ENCODE data around the gene TRPV5. TPM values are rescaled to one million over a fixed set of nuclear protein-coding genes. Genes with fewer than 3 reads are reported as not detected.
"Not testable (repeated sequence)": the region's sequence is repeated elsewhere in the genome, so short reads cannot be mapped to it uniquely, and the experiment has no call there.

The TRPV5 gene
- not detected for polyA plus RNA-seq (2013)

DNA sequence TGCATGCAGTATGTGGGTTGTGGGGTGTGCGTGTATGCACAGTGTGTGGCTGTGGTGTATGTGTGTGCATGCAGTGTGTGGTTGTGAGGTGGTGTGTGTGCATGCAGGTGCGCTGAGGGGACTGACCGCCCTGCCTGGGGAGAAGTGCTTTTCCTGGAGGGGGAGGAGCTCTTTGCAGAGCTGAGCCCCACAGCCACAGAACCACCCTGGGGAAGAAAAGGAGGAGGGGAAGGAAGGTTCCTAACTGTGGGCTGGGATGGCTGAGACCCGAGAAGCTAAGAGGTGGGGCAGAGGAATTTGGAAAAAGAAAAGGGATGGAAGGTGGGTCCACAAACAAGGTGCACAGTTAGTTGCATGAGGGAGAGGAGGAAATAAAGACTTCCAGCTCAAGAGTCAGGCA is at the start of gene TRPV5:
TRPV5 (minus strand) TSS at position 123 of the 400 bp plus-strand sequence. CDS start 287 bp downstream, outside the sequence.
- no peak within 1 kb of the TSS for H3K27ac ChIP-seq (ENCODE audit: insufficient read depth in 1 of 2, low read depth in 1 of 2, low read length in 2 of 2, poor library complexity in 1 of 2, severe bottlenecking in 2 of 2)
- H3K4me3 ChIP-seq (ENCODE audit: control insufficient read depth in 1 of 7, extremely low read depth in 1 of 7, insufficient read depth in 4 of 7, low read depth in 2 of 7, low read length in 6 of 7) = no peak within 1 kb of the TSS
- ChIA-PET POLR2A (no interaction called here), CTCF (interaction anchor here (2.2 kb wide), 1 partner anchor 24 kb away, joined by 6 read pairs; no protein-coding TSS in a partner anchor)
- H3K27me3 ChIP-seq (replicated peaks in 2 of 5; ENCODE audit: control insufficient read depth in 4 of 5, insufficient read depth in 5 of 5, low read length in 4 of 5) = peaks cover 0 to 2% (median 0%) of the 10 kb centered on the region in 5 experiments
- no peaks in the 10 kb centered on the region for H3K9me3 ChIP-seq (ENCODE audit: control extremely low read depth in 1 of 5, control insufficient read depth in 4 of 5, insufficient read depth in 2 of 5, low read depth in 1 of 5, low read length in 4 of 5)
- peaks cover 0 to 2% (median 0%) of the 10 kb centered on the region in 4 experiments for H3K4me1 ChIP-seq (ENCODE audit: control extremely low read depth in 1 of 4, control insufficient read depth in 4 of 4, insufficient read depth in 4 of 4, low read length in 3 of 4)
- H3K36me3 ChIP-seq (ENCODE audit: control insufficient read depth in 4 of 4, insufficient read depth in 4 of 4, low read length in 3 of 4) = no peaks in the 10 kb centered on the region
- WGBS (ENCODE audit: insufficient coverage) = 82% methylated on average over 3 of the region's 4 CpGs
- DNase-seq = no peak

DNA sequence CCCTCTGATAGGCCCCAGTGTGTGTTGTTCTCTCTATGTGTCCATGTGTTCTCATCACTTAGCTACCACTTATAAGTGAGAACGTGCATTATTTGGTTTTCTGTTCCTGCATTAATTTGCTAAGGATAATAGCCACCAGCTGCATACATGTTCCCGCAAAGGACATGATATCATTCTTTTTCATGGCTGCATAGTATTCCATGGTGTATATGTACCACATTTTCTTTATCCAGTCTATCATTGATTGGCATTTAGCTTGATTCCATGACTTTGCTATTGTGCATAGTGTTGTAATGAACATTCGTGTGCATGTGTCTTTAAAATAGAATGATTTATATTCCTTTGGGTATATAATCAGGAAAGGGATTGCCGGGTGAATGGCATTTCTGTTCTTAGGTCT is 44.9 kb upstream of the TRPV5 start:
- DNase-seq; H3K4me3 ChIP-seq (ENCODE audit: control insufficient read depth in 1 of 7, extremely low read depth in 1 of 7, insufficient read depth in 4 of 7, low read depth in 2 of 7, low read length in 6 of 7); H3K36me3 ChIP-seq (ENCODE audit: control insufficient read depth in 4 of 4, insufficient read depth in 4 of 4, low read length in 3 of 4); H3K27ac ChIP-seq (ENCODE audit: insufficient read depth in 1 of 2, low read depth in 1 of 2, low read length in 2 of 2, poor library complexity in 1 of 2, severe bottlenecking in 2 of 2); H3K27me3 ChIP-seq (replicated peaks in 2 of 5; ENCODE audit: control insufficient read depth in 4 of 5, insufficient read depth in 5 of 5, low read length in 4 of 5); H3K4me1 ChIP-seq (ENCODE audit: control extremely low read depth in 1 of 4, control insufficient read depth in 4 of 4, insufficient read depth in 4 of 4, low read length in 3 of 4); POLR2A ChIA-PET: not testable (repeated sequence)
- peaks cover 0 to 15% (median 1%) of the 10 kb centered on the region in 5 experiments for H3K9me3 ChIP-seq (ENCODE audit: control extremely low read depth in 1 of 5, control insufficient read depth in 4 of 5, insufficient read depth in 2 of 5, low read depth in 1 of 5, low read length in 4 of 5)
- CTCF ChIA-PET = interaction anchor here (1.1 kb wide), 1 partner anchor 25 kb away, joined by 4 read pairs; no protein-coding TSS in a partner anchor
- WGBS (ENCODE audit: insufficient coverage) = no CpG with 5 or more reads among the region's 4 CpGs

DNA sequence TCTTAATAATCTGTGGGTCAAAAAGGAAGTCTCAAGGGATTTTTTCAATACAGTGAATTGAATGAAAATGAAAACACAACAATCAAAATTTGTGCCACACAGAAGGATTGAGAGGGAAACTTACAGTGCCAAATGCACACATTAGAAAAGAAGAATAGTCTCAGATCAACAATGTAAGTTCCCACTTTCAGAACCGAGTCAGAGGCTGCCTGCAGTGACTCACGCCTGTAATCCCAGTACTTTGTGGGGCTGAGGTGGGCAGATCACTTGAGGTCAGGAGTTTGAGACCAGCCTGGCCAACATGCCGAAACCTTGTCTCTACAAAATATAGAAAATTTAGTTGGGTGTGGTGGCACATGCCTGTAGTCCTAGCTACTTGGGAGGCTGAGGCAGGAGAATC is 41.1 kb upstream of the TRPV5 start:
- ChIA-PET CTCF (no interaction called here), POLR2A (no interaction called here)
- WGBS (ENCODE audit: insufficient coverage) = 100% methylated on average over 3 of the region's 3 CpGs
- no peak for DNase-seq
- H3K9me3 ChIP-seq (ENCODE audit: control extremely low read depth in 1 of 5, control insufficient read depth in 4 of 5, insufficient read depth in 2 of 5, low read depth in 1 of 5, low read length in 4 of 5) = peaks cover 0 to 5% (median 1%) of the 10 kb centered on the region in 5 experiments
- no peaks in the 10 kb centered on the region for H3K36me3 ChIP-seq (ENCODE audit: control insufficient read depth in 4 of 4, insufficient read depth in 4 of 4, low read length in 3 of 4)
- H3K4me3 ChIP-seq (ENCODE audit: control insufficient read depth in 1 of 7, extremely low read depth in 1 of 7, insufficient read depth in 4 of 7, low read depth in 2 of 7, low read length in 6 of 7) = no peak overlapping the region
- no peak overlapping the region for H3K27ac ChIP-seq (ENCODE audit: insufficient read depth in 1 of 2, low read depth in 1 of 2, low read length in 2 of 2, poor library complexity in 1 of 2, severe bottlenecking in 2 of 2)
- H3K27me3 ChIP-seq (replicated peaks in 2 of 5; ENCODE audit: control insufficient read depth in 4 of 5, insufficient read depth in 5 of 5, low read length in 4 of 5) = no peaks in the 10 kb centered on the region
- no peaks in the 10 kb centered on the region for H3K4me1 ChIP-seq (ENCODE audit: control extremely low read depth in 1 of 4, control insufficient read depth in 4 of 4, insufficient read depth in 4 of 4, low read length in 3 of 4)

DNA sequence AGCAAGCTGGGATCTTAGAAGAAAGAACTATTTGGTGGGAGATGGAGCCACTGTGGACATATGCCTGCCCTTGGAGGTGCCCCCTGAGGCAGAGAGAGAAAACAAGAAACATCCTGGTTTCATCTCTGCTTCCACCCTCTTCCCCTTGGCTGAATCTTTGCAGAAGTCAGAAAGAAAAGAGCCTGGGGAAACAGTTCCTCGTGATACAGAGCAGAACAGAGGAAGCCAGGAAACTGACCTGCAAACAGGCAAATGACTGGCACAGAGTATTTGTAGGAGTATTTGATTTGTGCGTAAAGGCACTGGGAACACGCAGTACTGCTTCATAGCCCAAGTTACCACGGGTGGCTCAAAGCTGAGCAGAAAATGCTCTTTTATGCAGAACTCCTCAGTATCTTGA is 35.6 kb upstream of the TRPV5 start:
- Histone ChIP-seq H3K27ac (ENCODE audit: insufficient read depth in 1 of 2, low read depth in 1 of 2, low read length in 2 of 2, poor library complexity in 1 of 2, severe bottlenecking in 2 of 2) (no peak overlapping the region), H3K9me3 (ENCODE audit: control extremely low read depth in 1 of 5, control insufficient read depth in 4 of 5, insufficient read depth in 2 of 5, low read depth in 1 of 5, low read length in 4 of 5) (no peaks in the 10 kb centered on the region), H3K27me3 (replicated peaks in 2 of 5; ENCODE audit: control insufficient read depth in 4 of 5, insufficient read depth in 5 of 5, low read length in 4 of 5) (peaks cover 0 to 3% (median 0%) of the 10 kb centered on the region in 5 experiments), H3K36me3 (ENCODE audit: control insufficient read depth in 4 of 4, insufficient read depth in 4 of 4, low read length in 3 of 4) (no peaks in the 10 kb centered on the region), H3K4me1 (ENCODE audit: control extremely low read depth in 1 of 4, control insufficient read depth in 4 of 4, insufficient read depth in 4 of 4, low read length in 3 of 4) (no peaks in the 10 kb centered on the region), H3K4me3 (ENCODE audit: control insufficient read depth in 1 of 7, extremely low read depth in 1 of 7, insufficient read depth in 4 of 7, low read depth in 2 of 7, low read length in 6 of 7) (no peak overlapping the region)
- ChIA-PET CTCF (interaction anchor here (1.1 kb wide), 1 partner anchor 9 kb away, joined by 4 read pairs; no protein-coding TSS in a partner anchor), POLR2A (no interaction called here)
- DNase-seq = peak in 1 of 3 donors; percentile 2
- WGBS (ENCODE audit: insufficient coverage) = 0% methylated on average over 2 of the region's 4 CpGs

DNA sequence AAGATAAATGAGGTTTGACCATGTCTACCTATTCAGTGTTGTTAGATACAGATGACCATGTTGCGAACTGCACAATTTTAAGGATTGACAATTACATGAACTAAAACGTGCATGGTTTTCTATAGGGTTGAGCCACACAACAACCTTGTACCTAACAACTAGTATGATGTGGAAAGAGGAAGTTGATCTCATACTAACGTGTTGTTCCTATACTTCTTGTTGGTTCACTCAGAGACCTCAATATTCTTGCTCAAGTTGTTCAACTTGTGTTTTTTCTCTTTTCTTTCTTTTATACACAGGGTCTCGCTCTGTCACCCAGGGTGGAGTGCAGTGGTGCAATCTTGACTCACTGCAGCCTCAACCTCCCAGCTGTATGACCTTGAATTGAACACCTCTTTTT is 34.7 kb upstream of the TRPV5 start:
- 100% methylated on average over 1 of the region's 4 CpGs for WGBS (ENCODE audit: insufficient coverage)
- DNase-seq = peak in 2 of 3 donors; percentile 28 to 44
- CTCF ChIA-PET = no interaction called here

DNA sequence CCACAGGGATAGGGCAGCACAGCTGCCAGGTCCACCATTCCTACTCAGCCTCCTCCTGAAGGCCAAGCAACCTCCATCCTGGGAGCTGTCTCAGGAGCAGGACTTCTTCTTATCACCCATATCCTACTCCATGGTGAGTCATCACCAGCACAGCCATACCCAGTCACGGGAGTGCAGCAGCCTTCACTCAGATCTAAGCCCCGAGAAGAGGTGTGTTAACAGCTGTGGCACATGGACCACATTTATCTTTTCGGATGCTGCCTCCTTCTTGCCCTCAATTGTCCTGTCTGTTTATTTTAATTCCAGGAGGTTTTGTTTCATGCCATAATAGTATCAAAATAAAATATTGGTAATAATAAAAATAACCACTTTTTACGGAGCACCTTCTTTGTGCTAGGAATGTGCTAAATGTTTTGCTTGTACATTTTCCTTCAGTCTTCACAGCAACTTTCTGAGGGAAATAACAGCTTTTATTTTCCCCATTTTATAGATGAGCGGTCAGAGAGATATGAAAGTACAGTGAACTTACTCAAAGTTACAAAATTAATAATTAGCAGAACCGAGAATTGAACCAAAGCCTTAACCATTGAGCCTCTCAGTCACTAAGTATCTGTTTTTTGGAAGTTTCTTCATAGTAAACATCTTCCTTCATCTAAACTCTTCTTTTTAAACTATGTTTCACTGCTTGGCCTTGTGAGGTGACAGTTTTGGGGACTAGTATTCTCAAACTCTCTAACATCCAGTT is 31.1 kb upstream of the TRPV5 start:
- no peak for DNase-seq
- no CpG with 5 or more reads among the region's 6 CpGs for WGBS (ENCODE audit: insufficient coverage)
- CTCF ChIA-PET = interaction anchor here (2.3 kb wide), 1 partner anchor 9 kb away, joined by 7 read pairs; no protein-coding TSS in a partner anchor

More for the DNA sequence above, 34.7 kb upstream of the TRPV5 start:
- H3K27ac ChIP-seq (ENCODE audit: insufficient read depth in 1 of 2, low read depth in 1 of 2, low read length in 2 of 2, poor library complexity in 1 of 2, severe bottlenecking in 2 of 2) = no peak overlapping the region
- no peaks in the 10 kb centered on the region for H3K9me3 ChIP-seq (ENCODE audit: control extremely low read depth in 1 of 5, control insufficient read depth in 4 of 5, insufficient read depth in 2 of 5, low read depth in 1 of 5, low read length in 4 of 5)
- H3K36me3 ChIP-seq (ENCODE audit: control insufficient read depth in 4 of 4, insufficient read depth in 4 of 4, low read length in 3 of 4) = no peaks in the 10 kb centered on the region
- POLR2A ChIA-PET = no interaction called here
- H3K4me1 ChIP-seq (ENCODE audit: control extremely low read depth in 1 of 4, control insufficient read depth in 4 of 4, insufficient read depth in 4 of 4, low read length in 3 of 4) = no peaks in the 10 kb centered on the region
- H3K4me3 ChIP-seq (ENCODE audit: control insufficient read depth in 1 of 7, extremely low read depth in 1 of 7, insufficient read depth in 4 of 7, low read depth in 2 of 7, low read length in 6 of 7) = no peak overlapping the region
- H3K27me3 ChIP-seq (replicated peaks in 2 of 5; ENCODE audit: control insufficient read depth in 4 of 5, insufficient read depth in 5 of 5, low read length in 4 of 5) = peaks cover 0 to 3% (median 0%) of the 10 kb centered on the region in 5 experiments

DNA sequence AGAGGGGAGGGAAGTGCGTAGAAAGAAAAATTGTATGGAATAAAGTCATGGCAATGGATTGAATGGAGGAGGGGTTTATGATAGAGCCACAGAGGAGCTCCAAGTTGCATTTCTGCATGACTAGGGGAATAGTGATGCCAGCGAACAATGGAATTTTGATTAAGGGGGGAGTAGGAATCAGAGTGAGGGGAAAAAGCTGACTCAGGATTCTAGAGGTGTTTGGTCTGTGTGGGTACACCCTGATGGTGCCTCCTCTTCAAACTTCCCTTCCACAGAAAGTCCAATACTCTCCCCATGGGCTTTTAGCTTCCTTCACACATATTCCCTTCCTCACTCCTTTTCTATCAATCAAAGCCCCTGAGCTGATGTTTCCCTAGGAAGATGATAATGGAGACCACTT is 30.4 kb upstream of the TRPV5 start:
- ChIA-PET CTCF (interaction anchor here (2.3 kb wide), 1 partner anchor 8 kb away, joined by 7 read pairs; no protein-coding TSS in a partner anchor), POLR2A (no interaction called here)
- peaks cover 0 to 3% (median 0%) of the 10 kb centered on the region in 5 experiments for H3K27me3 ChIP-seq (replicated peaks in 2 of 5; ENCODE audit: control insufficient read depth in 4 of 5, insufficient read depth in 5 of 5, low read length in 4 of 5)
- H3K9me3 ChIP-seq (ENCODE audit: control extremely low read depth in 1 of 5, control insufficient read depth in 4 of 5, insufficient read depth in 2 of 5, low read depth in 1 of 5, low read length in 4 of 5) = no peaks in the 10 kb centered on the region
- no peak overlapping the region for H3K27ac ChIP-seq (ENCODE audit: insufficient read depth in 1 of 2, low read depth in 1 of 2, low read length in 2 of 2, poor library complexity in 1 of 2, severe bottlenecking in 2 of 2)
- no peaks in the 10 kb centered on the region for H3K36me3 ChIP-seq (ENCODE audit: control insufficient read depth in 4 of 4, insufficient read depth in 4 of 4, low read length in 3 of 4)
- H3K4me1 ChIP-seq (ENCODE audit: control extremely low read depth in 1 of 4, control insufficient read depth in 4 of 4, insufficient read depth in 4 of 4, low read length in 3 of 4) = no peaks in the 10 kb centered on the region
- WGBS (ENCODE audit: insufficient coverage) = 100% methylated on average over 1 of the region's 2 CpGs
- H3K4me3 ChIP-seq (ENCODE audit: control insufficient read depth in 1 of 7, extremely low read depth in 1 of 7, insufficient read depth in 4 of 7, low read depth in 2 of 7, low read length in 6 of 7) = no peak overlapping the region
- DNase-seq = no peak

More for the DNA sequence above, 31.1 kb upstream of the TRPV5 start:
- POLR2A ChIA-PET = no interaction called here
- Histone ChIP-seq H3K4me3 (ENCODE audit: control insufficient read depth in 1 of 7, extremely low read depth in 1 of 7, insufficient read depth in 4 of 7, low read depth in 2 of 7, low read length in 6 of 7) (no peak overlapping the region), H3K27me3 (replicated peaks in 2 of 5; ENCODE audit: control insufficient read depth in 4 of 5, insufficient read depth in 5 of 5, low read length in 4 of 5) (peaks cover 0 to 3% (median 0%) of the 10 kb centered on the region in 5 experiments), H3K36me3 (ENCODE audit: control insufficient read depth in 4 of 4, insufficient read depth in 4 of 4, low read length in 3 of 4) (no peaks in the 10 kb centered on the region), H3K27ac (ENCODE audit: insufficient read depth in 1 of 2, low read depth in 1 of 2, low read length in 2 of 2, poor library complexity in 1 of 2, severe bottlenecking in 2 of 2) (no peak overlapping the region), H3K4me1 (ENCODE audit: control extremely low read depth in 1 of 4, control insufficient read depth in 4 of 4, insufficient read depth in 4 of 4, low read length in 3 of 4) (no peaks in the 10 kb centered on the region), H3K9me3 (ENCODE audit: control extremely low read depth in 1 of 5, control insufficient read depth in 4 of 5, insufficient read depth in 2 of 5, low read depth in 1 of 5, low read length in 4 of 5) (no peaks in the 10 kb centered on the region)
